H9 (cell line): ENCODE results near the gene ULK4. TPM values are rescaled to one million over a fixed set of nuclear protein-coding genes. Genes with fewer than 3 reads are reported as not detected.

ENCODE experiments used
- DNase-seq: peaks from one replicate; pipeline ENCODE4 v3.0.0-alpha.2; 2017
- H2AFZ ChIP-seq: one replicate; pipeline ENCODE4 v1.6.1; 2013; ENCODE audit warnings: mild to moderate bottlenecking, low read length, control low read depth, moderate library complexity
- H2AK5ac ChIP-seq: 2 replicates; pipeline ENCODE4 v1.6.1; 2013; ENCODE audit warnings: low read length, control low read depth, mixed read lengths; ENCODE audit not compliant: insufficient read length
- H2BK120ac ChIP-seq: one replicate; pipeline ENCODE4 v1.6.1; 2013; ENCODE audit warnings: low read depth, mild to moderate bottlenecking, low read length, control low read depth, inconsistent platforms; ENCODE audit not compliant: poor library complexity, severe bottlenecking
- H2BK12ac ChIP-seq: 2 replicates; pipeline ENCODE4 v1.6.1; 2013; ENCODE audit warnings: low read length, control low read depth, mixed read lengths, low read depth; ENCODE audit not compliant: insufficient read length
- H2BK15ac ChIP-seq: 2 replicates; pipeline ENCODE4 v1.6.1; 2013; ENCODE audit warnings: low read depth, low read length, control low read depth
- H2BK20ac ChIP-seq: one replicate; pipeline ENCODE4 v1.6.1; 2013; ENCODE audit warnings: low read depth, mild to moderate bottlenecking, low read length, control low read depth, inconsistent platforms; ENCODE audit not compliant: poor library complexity, severe bottlenecking
- H2BK5ac ChIP-seq: 2 replicates; pipeline ENCODE4 v1.6.1; 2013; ENCODE audit warnings: low read length, control low read depth, mixed read lengths; ENCODE audit not compliant: insufficient read length
- H3K14ac ChIP-seq: 2 replicates; pipeline ENCODE4 v1.6.1; 2013; ENCODE audit warnings: low read length, control low read depth; ENCODE audit not compliant: insufficient read depth
- H3K18ac ChIP-seq: 2 replicates; pipeline ENCODE4 v1.6.1; 2013; ENCODE audit warnings: low read depth, mild to moderate bottlenecking, mixed read lengths, low read length, control low read depth; ENCODE audit not compliant: insufficient read length
- H3K23ac ChIP-seq: 2 replicates; pipeline ENCODE4 v1.6.1; 2013; ENCODE audit warnings: low read length, control low read depth, mixed read lengths, low read depth; ENCODE audit not compliant: insufficient read length
- H3K23me2 ChIP-seq: 2 replicates; pipeline ENCODE4 v1.6.1; 2013; ENCODE audit warnings: low read depth, mild to moderate bottlenecking, mixed read lengths, low read length, control low read depth; ENCODE audit not compliant: insufficient read length, poor library complexity, severe bottlenecking
- H3K27ac ChIP-seq: 2 replicates; pipeline ENCODE4 v1.5.1; 2013; ENCODE audit warnings: low read length, control low read depth, mixed read lengths, low read depth; ENCODE audit not compliant: insufficient read length
- H3K27me3 ChIP-seq: 2 replicates; pipeline ENCODE4 v1.6.1; 2013; ENCODE audit warnings: low read length, control low read depth, inconsistent platforms; ENCODE audit not compliant: insufficient read depth
- H3K4ac ChIP-seq: 2 replicates; pipeline ENCODE4 v1.6.1; 2013; ENCODE audit warnings: low read depth, mild to moderate bottlenecking, control low read depth, inconsistent platforms, low read length, moderate library complexity
- H3K4me1 ChIP-seq: 2 replicates; pipeline ENCODE4 v1.6.1; 2013; ENCODE audit warnings: low read length, control low read depth, inconsistent platforms; ENCODE audit not compliant: insufficient read depth
- H3K4me2 ChIP-seq: 2 replicates; pipeline ENCODE4 v1.6.1; 2013; ENCODE audit warnings: low read length, control low read depth, mixed read lengths; ENCODE audit not compliant: insufficient read length, insufficient read depth
- H3K56ac ChIP-seq: 2 replicates; pipeline ENCODE4 v1.6.1; 2013; ENCODE audit warnings: low read depth, mild to moderate bottlenecking, mixed read lengths, low read length, control low read depth; ENCODE audit not compliant: insufficient read length
- H3K79me1 ChIP-seq: 2 replicates; pipeline ENCODE4 v1.6.1; 2013; ENCODE audit warnings: low read depth, mild to moderate bottlenecking, moderate library complexity, low read length, control low read depth, inconsistent platforms; ENCODE audit not compliant: insufficient read depth, poor library complexity, severe bottlenecking
- H3K79me2 ChIP-seq: 2 replicates; pipeline ENCODE4 v1.6.1; 2013; ENCODE audit warnings: low read length, control low read depth, inconsistent platforms; ENCODE audit not compliant: insufficient read depth
- H3K9ac ChIP-seq: 2 replicates; pipeline ENCODE4 v1.6.1; 2013; ENCODE audit warnings: low read length, control low read depth, mixed read lengths; ENCODE audit not compliant: insufficient read length; ENCODE audit errors: extremely low read depth
- H3K9me3 ChIP-seq: one replicate; pipeline ENCODE4 v1.6.1; 2013; ENCODE audit warnings: low read depth, low read length, inconsistent platforms; ENCODE audit not compliant: control insufficient read depth
- H3T11ph ChIP-seq: one replicate; pipeline ENCODE4 v1.6.1; 2013; ENCODE audit warnings: mild to moderate bottlenecking, low read length, control low read depth, inconsistent platforms
- H4K20me1 ChIP-seq: one replicate; pipeline ENCODE4 v1.6.1; 2013; ENCODE audit not compliant: control insufficient read depth, insufficient read length, insufficient read depth
- H4K5ac ChIP-seq: 2 replicates; pipeline ENCODE4 v1.6.1; 2013; ENCODE audit warnings: low read depth, mild to moderate bottlenecking, mixed read lengths, low read length, control low read depth; ENCODE audit not compliant: insufficient read length
- H4K8ac ChIP-seq: replicated peaks from 2 replicates; pipeline ENCODE4 v1.6.1; 2013; ENCODE audit warnings: low read length, control low read depth, mixed read lengths, low read depth; ENCODE audit not compliant: insufficient read length
- H4K91ac ChIP-seq: 2 replicates; pipeline ENCODE4 v1.6.1; 2013; ENCODE audit warnings: low read depth, mild to moderate bottlenecking, moderate library complexity, mixed read lengths, low read length, control low read depth; ENCODE audit not compliant: insufficient read length
- H3K27ac Mint-ChIP-seq, 3 experiments: 2 replicates in 2 of 3; 3 replicates in 1 of 3; pipeline ENCODE4 v1.8.0; 2020 to 2021; ENCODE audit warnings: mixed read lengths in 3 of 3, mild to moderate bottlenecking in 1 of 3, moderate library complexity in 1 of 3
- H3K27me3 Mint-ChIP-seq: 2 replicates; pipeline ENCODE4 v1.8.0; 2021; ENCODE audit warnings: low read depth, mild to moderate bottlenecking, moderate library complexity, mixed read lengths
- H3K36me3 Mint-ChIP-seq, 3 experiments: 2 replicates in 2 of 3; 3 replicates in 1 of 3; pipeline ENCODE4 v1.8.0; 2020 to 2021; ENCODE audit warnings: low read depth in 3 of 3, mixed read lengths in 3 of 3; ENCODE audit not compliant: insufficient read depth in 1 of 3
- H3K4me1 Mint-ChIP-seq, 2 experiments: 2 replicates each; pipeline ENCODE4 v1.8.0; 2020; ENCODE audit warnings: mixed read lengths in 2 of 2
- H3K4me3 Mint-ChIP-seq, 2 experiments: 2 replicates in 1 of 2; 3 replicates in 1 of 2; pipeline ENCODE4 v1.8.0; 2020 to 2021; ENCODE audit warnings: mild to moderate bottlenecking in 2 of 2, mixed read lengths in 2 of 2, moderate library complexity in 1 of 2
- H3K9me3 Mint-ChIP-seq, 2 experiments: 2 replicates in 1 of 2; 3 replicates in 1 of 2; pipeline ENCODE4 v1.8.0; 2020; ENCODE audit warnings: mild to moderate bottlenecking in 2 of 2, mixed read lengths in 2 of 2, moderate library complexity in 1 of 2
- WGBS: extraction: QIAGEN DNeasy Blood & Tissue Kit; methylation state at CpG from one replicate; pipeline ENCODE4 v1.1.7; 2013; ENCODE audit warnings: missing lambda C conversion rate, low lambda C conversion rate, mixed read lengths; ENCODE audit not compliant: insufficient read length; ENCODE audit errors: extremely low coverage; 5-methylcytosine and 5-hydroxymethylcytosine counted together
- total RNA-seq: library from RNA; stranded (reverse); gene quantifications from 2 replicates; pipeline ENCODE4 v1.2.1, GENCODE V29; 2021
- TF ChIP-seq, protein P1 (sequence below): fragments of 200-600 bp; sonication (generic); conservative IDR thresholded peaks from 3 replicates; pipeline ENCODE4 v1.8.0; 2021; ENCODE audit warnings: antibody characterized with exemption, mild to moderate bottlenecking

ULK4 gene
- total RNA-seq, 1 experiment from 2014 or later: 12.9 TPM

DNA sequence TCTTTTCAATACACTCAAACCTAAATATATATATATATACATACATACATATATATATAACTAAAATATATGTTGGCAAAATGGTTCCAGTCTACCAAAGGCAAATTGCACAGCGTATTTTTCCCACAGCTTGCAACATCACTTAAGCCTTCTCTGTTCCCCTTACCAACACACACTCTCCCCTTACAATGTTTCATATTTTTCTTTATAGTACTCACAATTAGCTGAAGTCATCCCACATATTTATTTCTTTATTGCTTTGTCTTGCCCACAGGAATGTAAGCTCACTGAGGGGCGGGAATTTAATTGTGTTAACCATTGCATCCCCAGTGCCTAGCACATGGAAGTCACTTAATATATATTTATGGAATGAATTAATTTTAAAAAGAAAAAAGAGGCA lies 288.3 kb downstream of the ULK4 start:
- Mint-ChIP-seq H3K4me1 (no peaks in the 10 kb centered on the region), H3K4me3 (no peak overlapping the region), H3K9me3 (peaks cover 5% of the 10 kb centered on the region in 2 experiments; a peak in 4 of 5 replicates), H3K36me3 (peaks cover 0 to 6% (median 5%) of the 10 kb centered on the region in 3 experiments; a peak in 3 of 7 replicates), H3K27me3 (no peaks in the 10 kb centered on the region), H3K27ac (no peak overlapping the region)
- no peak overlapping the region for H2BK120ac ChIP-seq
- no peak overlapping the region for H2BK5ac ChIP-seq
- H3K4me1 ChIP-seq: no peaks in the 10 kb centered on the region
- H3K27me3 ChIP-seq: no peaks in the 10 kb centered on the region
- no peak overlapping the region for H2AK5ac ChIP-seq
- no peaks in the 10 kb centered on the region for H3K79me2 ChIP-seq
- H2BK12ac ChIP-seq: no peak overlapping the region
- H3K4ac ChIP-seq: no peak overlapping the region
- H3K18ac ChIP-seq: no peak overlapping the region
- DNase-seq: no peak
- H3K23ac ChIP-seq: no peak overlapping the region
- H2BK15ac ChIP-seq: no peak overlapping the region
- H3K9ac ChIP-seq: no peak overlapping the region
- no peaks in the 10 kb centered on the region for H4K20me1 ChIP-seq
- H3K23me2 ChIP-seq: no peaks in the 10 kb centered on the region
- no peak overlapping the region for H3K4me2 ChIP-seq
- no peak overlapping the region for H4K5ac ChIP-seq
- no CpG with 5 or more reads among the region's 2 CpGs for WGBS
- no peak overlapping the region for H3T11ph ChIP-seq
- H3K14ac ChIP-seq: no peak overlapping the region
- TF ChIP-seq, protein P1, sequence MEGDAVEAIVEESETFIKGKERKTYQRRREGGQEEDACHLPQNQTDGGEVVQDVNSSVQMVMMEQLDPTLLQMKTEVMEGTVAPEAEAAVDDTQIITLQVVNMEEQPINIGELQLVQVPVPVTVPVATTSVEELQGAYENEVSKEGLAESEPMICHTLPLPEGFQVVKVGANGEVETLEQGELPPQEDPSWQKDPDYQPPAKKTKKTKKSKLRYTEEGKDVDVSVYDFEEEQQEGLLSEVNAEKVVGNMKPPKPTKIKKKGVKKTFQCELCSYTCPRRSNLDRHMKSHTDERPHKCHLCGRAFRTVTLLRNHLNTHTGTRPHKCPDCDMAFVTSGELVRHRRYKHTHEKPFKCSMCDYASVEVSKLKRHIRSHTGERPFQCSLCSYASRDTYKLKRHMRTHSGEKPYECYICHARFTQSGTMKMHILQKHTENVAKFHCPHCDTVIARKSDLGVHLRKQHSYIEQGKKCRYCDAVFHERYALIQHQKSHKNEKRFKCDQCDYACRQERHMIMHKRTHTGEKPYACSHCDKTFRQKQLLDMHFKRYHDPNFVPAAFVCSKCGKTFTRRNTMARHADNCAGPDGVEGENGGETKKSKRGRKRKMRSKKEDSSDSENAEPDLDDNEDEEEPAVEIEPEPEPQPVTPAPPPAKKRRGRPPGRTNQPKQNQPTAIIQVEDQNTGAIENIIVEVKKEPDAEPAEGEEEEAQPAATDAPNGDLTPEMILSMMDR: no peak
- no peak overlapping the region for H2BK20ac ChIP-seq
- H3K9me3 ChIP-seq: no peaks in the 10 kb centered on the region
- H3K79me1 ChIP-seq: no peaks in the 10 kb centered on the region
- no peak overlapping the region for H3K56ac ChIP-seq
- no peak overlapping the region for H3K27ac ChIP-seq
- no peak overlapping the region for H4K91ac ChIP-seq
- H2AFZ ChIP-seq: no peak overlapping the region
- no peak overlapping the region for H4K8ac ChIP-seq
